ENCODE results near the gene C14orf119.

The C14orf119 gene

DNA sequence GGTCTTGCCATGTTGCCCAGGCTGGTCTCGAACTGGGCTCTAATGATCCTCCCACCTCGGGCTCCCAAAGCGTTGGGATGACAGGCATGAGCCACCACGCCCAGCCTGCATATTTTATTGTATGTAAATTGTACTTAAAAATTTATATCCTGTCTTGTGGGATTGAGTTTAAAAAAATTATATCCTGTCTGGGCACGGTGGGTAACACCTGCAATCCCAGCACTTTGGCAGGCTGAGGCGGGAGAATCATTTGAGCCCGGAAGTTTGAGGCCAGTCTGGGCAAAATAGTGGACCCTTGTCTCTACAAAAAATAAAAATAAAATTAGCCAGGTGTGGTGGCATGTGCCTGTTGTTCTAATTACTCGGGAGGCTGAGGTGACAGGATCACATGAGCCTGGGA lies 37.7 kb downstream of the C14orf119 start:
- no peaks in the 10 kb centered on the region for H4K20me1 ChIP-seq (ENCODE audit: insufficient read depth, low read length)
- H3K9me3 ChIP-seq (ENCODE audit: low read length) = no peaks in the 10 kb centered on the region
- no peak overlapping the region for H3K27ac ChIP-seq (ENCODE audit: low read depth, low read length, poor library complexity, severe bottlenecking)
- no peaks in the 10 kb centered on the region for H3F3A ChIP-seq (ENCODE audit: insufficient read depth, low read length)
- no peaks in the 10 kb centered on the region for H3K9me2 ChIP-seq (ENCODE audit: low read depth, low read length)
- no peak overlapping the region for H3K4me2 ChIP-seq (ENCODE audit: low read length)
- no peak overlapping the region for H3K9ac ChIP-seq (ENCODE audit: low read length)
- H3K4me3 ChIP-seq (ENCODE audit: low read depth, low read length, poor library complexity, severe bottlenecking) = no peak overlapping the region
- no peaks in the 10 kb centered on the region for H3K4me1 ChIP-seq (ENCODE audit: insufficient read depth, low read length, severe bottlenecking)
- H3K27me3 ChIP-seq (ENCODE audit: insufficient read depth, low read length) = peaks cover 7% of the 10 kb centered on the region; the same call in 1 of the 2 replicates
- H2AFZ ChIP-seq (ENCODE audit: low read length) = no peak overlapping the region
- TF ChIP-seq EZH2 (IDR thresholded peaks at IDR 0.05; ENCODE audit: borderline replicate concordance, low read length) = no peak
- TF ChIP-seq, protein P1, sequence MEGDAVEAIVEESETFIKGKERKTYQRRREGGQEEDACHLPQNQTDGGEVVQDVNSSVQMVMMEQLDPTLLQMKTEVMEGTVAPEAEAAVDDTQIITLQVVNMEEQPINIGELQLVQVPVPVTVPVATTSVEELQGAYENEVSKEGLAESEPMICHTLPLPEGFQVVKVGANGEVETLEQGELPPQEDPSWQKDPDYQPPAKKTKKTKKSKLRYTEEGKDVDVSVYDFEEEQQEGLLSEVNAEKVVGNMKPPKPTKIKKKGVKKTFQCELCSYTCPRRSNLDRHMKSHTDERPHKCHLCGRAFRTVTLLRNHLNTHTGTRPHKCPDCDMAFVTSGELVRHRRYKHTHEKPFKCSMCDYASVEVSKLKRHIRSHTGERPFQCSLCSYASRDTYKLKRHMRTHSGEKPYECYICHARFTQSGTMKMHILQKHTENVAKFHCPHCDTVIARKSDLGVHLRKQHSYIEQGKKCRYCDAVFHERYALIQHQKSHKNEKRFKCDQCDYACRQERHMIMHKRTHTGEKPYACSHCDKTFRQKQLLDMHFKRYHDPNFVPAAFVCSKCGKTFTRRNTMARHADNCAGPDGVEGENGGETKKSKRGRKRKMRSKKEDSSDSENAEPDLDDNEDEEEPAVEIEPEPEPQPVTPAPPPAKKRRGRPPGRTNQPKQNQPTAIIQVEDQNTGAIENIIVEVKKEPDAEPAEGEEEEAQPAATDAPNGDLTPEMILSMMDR (IDR thresholded peaks at IDR 0.05; ENCODE audit: low read length) = no peak
- H3K79me2 ChIP-seq (ENCODE audit: insufficient read depth, low read length) = no peaks in the 10 kb centered on the region
- H3K36me3 ChIP-seq (ENCODE audit: insufficient read depth, low read length) = no peaks in the 10 kb centered on the region

DNA sequence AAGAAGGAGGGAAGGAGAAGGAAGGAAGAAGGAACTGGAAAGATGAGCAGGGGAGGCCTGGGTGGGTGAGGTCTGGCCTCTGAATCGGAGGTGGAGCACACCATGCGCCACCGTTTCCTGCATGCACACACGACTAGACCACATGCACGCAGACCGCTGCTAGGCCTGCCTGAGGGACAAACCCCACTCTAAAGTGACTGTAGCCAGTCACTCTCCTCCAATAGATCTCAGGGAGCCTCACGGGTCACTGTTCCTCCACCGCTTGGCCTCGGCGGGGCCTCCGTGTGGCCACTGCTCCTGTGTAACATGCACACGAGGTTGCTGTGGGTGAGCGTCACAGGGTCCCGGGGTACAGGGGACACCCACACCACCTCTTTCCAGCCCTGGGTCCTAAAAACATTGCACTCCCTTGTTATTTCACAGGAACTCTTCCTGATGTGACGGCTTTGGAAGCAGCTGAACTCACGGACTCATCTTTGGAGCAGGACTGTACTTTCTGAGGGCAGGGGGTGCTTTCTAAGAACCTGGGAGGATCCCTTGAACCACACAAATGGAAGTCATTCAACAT lies 41.3 kb downstream of the C14orf119 start:
- no peak overlapping the region for H2AFZ ChIP-seq (ENCODE audit: low read length)
- H3K27ac ChIP-seq (ENCODE audit: low read depth, low read length, poor library complexity, severe bottlenecking) = no peak overlapping the region
- no peaks in the 10 kb centered on the region for H3F3A ChIP-seq (ENCODE audit: insufficient read depth, low read length)
- no peaks in the 10 kb centered on the region for H3K4me1 ChIP-seq (ENCODE audit: insufficient read depth, low read length, severe bottlenecking)
- no peaks in the 10 kb centered on the region for H3K9me2 ChIP-seq (ENCODE audit: low read depth, low read length)
- no peaks in the 10 kb centered on the region for H4K20me1 ChIP-seq (ENCODE audit: insufficient read depth, low read length)
- no peak overlapping the region for H3K4me2 ChIP-seq (ENCODE audit: low read length)
- TF ChIP-seq, protein P1 (IDR thresholded peaks at IDR 0.05; ENCODE audit: low read length) = no peak
- no peak for TF ChIP-seq EZH2 (IDR thresholded peaks at IDR 0.05; ENCODE audit: borderline replicate concordance, low read length)
- H3K27me3 ChIP-seq (ENCODE audit: insufficient read depth, low read length) = peaks cover 7% of the 10 kb centered on the region; the same call in 1 of the 2 replicates
- no peak overlapping the region for H3K9ac ChIP-seq (ENCODE audit: low read length)
- H3K4me3 ChIP-seq (ENCODE audit: low read depth, low read length, poor library complexity, severe bottlenecking) = no peak overlapping the region
- H3K79me2 ChIP-seq (ENCODE audit: insufficient read depth, low read length) = no peaks in the 10 kb centered on the region
- H3K36me3 ChIP-seq (ENCODE audit: insufficient read depth, low read length) = no peaks in the 10 kb centered on the region
- no peaks in the 10 kb centered on the region for H3K9me3 ChIP-seq (ENCODE audit: low read length)

DNA sequence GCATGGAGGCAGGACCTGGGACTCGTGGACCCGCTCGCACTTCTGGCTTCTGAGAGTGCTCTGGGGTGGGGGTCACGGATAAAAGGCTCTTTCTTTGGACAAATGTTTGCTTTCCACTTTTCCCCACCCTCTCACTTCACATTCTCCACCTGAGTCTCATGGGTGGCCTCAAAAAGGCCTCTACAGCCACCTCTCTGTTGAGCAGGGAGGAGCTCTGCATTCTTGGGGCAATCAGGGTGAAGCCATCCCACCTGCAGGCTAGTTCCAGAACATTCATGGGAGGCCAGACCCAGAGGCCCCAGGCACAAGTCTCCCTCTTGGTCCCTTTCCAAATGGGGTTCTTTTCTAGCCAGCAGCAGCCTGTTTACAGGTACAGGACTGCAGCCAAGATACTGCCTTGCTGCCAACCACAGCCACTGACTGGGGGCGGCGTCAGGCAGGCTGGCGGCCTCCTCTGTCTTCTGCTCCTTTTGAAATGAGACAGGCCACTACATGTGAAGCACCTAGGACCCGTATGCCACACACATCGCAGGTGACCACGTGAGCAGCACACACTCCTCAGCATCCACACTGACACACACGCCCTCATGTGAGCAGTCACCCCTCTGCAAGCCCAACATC lies 42.0 kb downstream of the C14orf119 start:
- no peak for TF ChIP-seq EZH2 (IDR thresholded peaks at IDR 0.05; ENCODE audit: borderline replicate concordance, low read length)
- no peaks in the 10 kb centered on the region for H3K36me3 ChIP-seq (ENCODE audit: insufficient read depth, low read length)
- no peaks in the 10 kb centered on the region for H3K4me1 ChIP-seq (ENCODE audit: insufficient read depth, low read length, severe bottlenecking)

More for the DNA sequence above, 42.0 kb downstream of the C14orf119 start:
- Histone ChIP-seq H3K79me2 (ENCODE audit: insufficient read depth, low read length) (no peaks in the 10 kb centered on the region), H3K27me3 (ENCODE audit: insufficient read depth, low read length) (peaks cover 7% of the 10 kb centered on the region; the same call in 1 of the 2 replicates), H4K20me1 (ENCODE audit: insufficient read depth, low read length) (no peaks in the 10 kb centered on the region), H3K9me3 (ENCODE audit: low read length) (no peaks in the 10 kb centered on the region), H3K9me2 (ENCODE audit: low read depth, low read length) (no peaks in the 10 kb centered on the region), H2AFZ (ENCODE audit: low read length) (no peak overlapping the region), H3F3A (ENCODE audit: insufficient read depth, low read length) (no peaks in the 10 kb centered on the region), H3K27ac (ENCODE audit: low read depth, low read length, poor library complexity, severe bottlenecking) (no peak overlapping the region), H3K4me2 (ENCODE audit: low read length) (no peak overlapping the region), H3K9ac (ENCODE audit: low read length) (no peak overlapping the region), H3K4me3 (ENCODE audit: low read depth, low read length, poor library complexity, severe bottlenecking) (no peak overlapping the region)
